ENCODE measurements around the gene KIF25.
"Not testable (repeated sequence)": the region's sequence is repeated elsewhere in the genome, so short reads cannot be mapped to it uniquely, and the experiment has no call there.

The KIF25 gene

DNA sequence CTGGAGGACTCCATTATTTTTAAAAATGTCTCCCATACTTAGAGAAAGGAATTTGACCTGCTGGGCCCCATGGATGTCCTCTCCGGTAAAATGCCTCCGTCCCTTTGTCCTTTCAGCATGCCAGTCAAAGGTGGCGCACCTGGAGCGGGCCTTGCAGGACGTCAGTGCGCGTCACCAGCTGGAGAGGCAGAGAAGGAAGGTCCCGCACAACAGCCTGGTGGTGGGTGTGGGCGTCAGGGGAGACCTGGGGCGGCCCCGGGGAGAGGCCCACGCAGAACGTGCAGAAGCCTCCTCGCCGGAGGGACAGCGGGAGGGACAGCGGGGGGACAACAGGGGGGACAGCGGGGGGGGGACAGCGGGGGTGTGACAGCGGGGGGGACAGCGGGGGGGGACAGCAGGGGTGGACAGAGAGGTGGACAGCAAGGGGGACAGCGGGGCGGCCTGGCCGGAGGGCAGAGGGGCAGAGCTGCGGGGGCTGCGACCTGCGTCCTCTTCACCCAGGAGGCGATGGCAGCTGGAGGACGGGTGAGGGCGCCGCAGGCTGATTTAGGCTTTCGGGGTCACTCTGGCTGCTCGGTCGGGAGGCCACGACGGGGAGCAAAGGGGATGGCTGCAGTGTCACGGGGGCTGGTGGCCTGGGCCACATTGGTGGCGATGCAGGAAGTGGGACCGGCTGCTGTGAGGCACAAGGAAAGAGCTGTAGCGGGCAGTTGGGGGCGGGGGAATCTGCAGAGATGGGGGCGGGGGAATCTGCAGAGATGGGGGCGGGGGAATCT lies 859 bp upstream of the KIF25 start:
- DNase-seq: no peak

DNA sequence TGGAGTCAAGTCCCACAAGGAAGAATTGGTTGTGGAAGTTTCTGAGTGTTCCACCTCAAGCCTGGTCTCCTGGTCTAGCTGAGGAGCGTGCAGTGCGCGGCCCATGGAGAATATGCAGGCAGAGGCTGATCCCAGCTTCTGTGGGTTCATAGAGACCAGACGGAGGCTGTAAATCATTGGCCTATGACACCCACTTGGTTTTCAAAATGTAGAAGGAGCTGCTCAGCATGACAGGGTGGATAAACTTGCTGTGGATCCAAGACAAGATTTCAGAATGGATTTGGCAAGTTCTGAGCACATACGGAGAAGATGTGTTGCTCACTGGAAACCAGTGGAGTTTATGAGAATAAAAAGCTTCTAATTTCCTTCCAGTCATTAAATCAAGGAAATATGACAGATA lies 744 bp downstream of the KIF25 start:
- DNase-seq: no peak

DNA sequence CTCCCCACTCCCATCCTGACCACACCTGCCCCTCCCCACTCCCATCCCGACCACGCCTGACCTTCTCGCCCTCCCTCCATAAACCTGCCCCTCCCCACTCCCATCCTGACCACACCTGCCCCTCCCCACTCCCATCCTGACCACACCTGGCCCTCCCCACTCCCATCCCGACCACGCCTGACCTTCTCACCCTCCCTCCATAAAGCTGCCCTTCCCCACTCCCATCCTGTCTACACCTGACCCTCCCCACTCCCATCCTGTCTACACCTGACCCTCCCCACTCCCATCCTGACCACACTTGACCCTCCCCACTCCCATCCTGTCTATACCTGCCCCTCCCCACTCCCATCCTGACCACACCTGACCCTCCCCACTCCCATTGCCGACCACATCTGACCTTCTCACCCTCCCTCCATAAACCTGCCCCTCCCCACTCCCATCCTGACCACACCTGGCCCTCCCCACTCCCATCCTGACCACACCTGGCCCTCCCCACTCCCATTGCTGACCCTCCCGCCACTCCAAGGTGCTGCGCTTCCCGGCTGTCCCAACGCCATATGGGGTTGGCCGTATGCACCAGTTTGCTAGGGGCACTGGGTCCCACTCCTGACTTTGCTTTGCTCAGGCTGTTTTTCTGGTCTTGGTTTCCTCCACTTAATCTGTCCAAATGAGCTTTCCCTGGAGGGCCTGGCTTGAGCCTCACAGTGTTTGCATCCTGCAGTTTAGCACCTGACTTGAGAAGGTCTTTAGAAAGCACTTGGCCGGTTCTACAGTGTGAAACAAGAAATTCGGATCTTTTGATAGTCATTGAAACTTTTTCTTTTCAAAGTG lies 2.9 kb downstream of the KIF25 start:
- no peak for DNase-seq

DNA sequence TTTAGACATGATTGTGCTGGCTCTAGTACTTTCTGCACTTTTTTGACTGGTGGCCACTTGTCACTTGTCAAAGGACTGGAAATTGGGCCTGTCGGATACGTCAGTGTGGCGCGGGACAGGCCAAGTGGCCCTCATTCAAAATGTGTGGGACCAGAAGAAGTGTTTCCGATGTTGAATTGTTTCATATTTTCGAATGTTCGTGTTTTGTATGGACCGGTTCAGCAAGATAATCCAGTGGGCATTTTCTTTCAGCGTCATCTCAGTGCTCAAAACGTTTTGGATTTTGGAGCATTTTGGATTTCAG lies 3.5 kb downstream of the KIF25 start:
- no peak for DNase-seq

DNA sequence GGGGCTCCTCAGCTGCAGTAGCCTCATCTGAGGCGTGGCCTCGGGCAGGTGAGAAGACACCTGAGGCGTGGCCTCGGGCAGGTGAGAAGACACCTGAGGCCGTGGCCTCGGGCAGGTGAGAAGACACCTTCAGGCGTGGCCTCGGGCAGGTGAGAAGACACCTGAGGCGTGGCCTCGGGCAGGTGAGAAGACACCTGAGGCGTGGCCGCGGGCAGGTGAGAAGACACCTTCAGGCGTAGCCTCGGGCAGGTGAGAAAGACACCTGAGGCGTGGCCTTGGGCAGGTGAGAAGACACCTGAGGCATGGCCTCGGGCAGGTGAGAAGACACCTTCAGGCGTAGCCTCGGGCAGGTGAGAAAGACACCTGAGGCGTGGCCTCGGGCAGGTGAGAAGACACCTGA lies 4.0 kb downstream of the KIF25 start:
- DNase-seq: not testable (repeated sequence)

DNA sequence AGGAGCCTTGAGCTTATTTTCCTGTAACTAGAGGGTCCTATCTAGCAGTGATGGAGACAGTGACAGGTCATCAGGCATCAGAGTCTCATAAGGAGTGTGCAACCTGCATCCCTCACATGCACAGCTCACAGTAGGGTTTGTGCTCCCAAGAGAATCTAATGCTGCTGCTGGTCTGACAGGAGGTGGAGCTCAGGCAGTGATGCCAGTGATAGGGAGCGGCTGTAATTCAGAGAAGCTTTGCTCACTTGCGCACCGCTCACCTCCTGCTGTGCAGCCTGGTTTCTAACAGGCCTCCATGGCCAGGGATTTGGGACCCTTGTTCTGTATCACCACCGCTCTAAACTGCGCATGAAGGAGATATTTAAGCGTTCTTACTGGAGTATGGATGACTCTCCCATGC lies 5.3 kb downstream of the KIF25 start:
- no peak for DNase-seq

DNA sequence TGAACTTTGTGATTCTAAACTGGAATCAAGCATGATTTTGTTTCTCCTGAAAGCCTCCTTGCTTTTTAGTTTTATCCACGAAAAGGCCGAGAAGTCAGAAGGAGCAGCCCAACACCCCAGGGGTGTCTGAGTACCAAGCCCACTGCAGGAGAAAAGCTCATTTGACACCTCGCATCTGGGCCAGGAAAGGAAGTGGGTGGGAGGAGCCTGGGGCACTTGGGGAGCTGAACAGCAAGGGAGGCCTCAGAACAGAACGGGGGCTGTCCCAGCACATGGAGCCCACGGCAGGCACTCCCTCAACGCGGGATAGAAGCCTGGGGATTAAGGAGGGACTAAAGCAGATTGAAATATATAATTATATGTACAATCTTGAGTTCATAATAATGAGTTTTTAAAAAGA lies 6.6 kb downstream of the KIF25 start:
- DNase-seq: no peak

DNA sequence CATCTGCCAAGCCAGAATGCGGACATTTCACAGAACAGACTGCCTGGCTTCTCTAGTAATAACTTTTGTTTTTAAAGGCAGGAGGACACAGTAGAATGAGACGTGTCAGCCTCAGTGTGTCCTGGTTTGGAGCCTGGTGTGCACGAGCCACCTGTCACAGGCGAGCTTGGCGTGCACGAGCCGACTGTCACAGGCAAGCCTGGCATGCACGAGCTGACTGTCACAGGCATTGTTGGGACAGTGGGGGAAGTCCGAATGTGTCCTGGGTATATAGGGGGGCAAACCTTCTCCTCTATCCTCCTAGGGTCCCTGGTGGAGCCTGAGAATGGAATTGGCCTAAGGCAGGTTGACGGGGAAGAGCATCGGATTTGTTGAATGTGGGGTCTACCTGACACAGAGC lies 7.5 kb downstream of the KIF25 start:
- no peak for DNase-seq

DNA sequence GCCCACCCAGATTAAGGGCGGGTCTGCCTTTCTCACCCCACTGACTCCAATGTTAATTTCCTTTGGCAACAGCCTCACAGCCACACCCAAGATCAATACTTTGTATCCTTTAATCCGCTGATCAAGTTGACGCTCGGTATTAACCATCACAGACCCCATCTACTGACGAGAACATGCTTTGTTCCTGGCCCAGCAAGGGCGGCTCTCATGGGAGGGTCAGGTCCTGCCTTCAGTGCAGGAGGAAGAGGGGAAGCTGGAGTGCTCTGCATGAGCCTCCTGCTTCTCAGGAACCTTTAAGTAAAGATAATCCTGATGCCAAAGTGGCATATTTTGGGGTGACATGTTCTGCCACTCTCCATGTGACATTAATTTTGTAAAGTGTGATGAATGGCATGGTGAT lies 8.3 kb downstream of the KIF25 start:
- no peak for DNase-seq

DNA sequence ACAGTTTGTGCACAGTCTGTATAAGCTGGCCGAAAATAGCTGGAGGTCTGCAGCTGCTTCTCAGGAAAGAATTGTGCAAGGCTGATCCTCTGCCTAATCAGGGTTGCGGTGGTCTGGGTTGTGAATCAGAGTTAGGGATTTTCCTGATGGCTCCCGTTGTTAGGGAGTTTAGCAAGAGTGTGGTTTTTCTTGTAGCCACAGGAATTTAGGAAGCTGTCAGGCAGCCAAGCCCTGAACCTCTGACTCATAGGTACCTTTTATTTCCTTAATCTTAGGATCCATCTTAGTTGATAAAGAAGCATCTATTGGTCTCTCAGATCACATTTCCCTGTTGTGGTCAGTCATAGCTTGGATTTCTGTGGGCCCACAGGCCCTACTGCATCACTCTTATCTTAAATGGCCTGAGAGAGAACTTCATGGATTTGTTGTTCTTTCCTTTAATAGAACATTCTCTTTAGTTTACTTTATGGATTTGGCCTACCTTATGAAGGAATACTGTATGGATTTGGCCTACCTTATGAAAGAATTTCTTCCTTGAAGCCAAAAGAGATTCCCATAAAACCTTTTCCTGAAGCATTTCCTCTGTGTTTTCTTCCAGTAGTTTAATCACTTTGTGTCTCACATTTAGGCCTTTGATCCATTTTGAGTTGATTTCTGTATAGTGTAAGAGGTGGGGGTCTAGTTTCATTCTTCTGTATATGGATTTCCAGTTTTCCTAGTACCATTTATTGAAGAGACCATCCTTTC lies 10.3 kb downstream of the KIF25 start:
- no peak for DNase-seq

DNA sequence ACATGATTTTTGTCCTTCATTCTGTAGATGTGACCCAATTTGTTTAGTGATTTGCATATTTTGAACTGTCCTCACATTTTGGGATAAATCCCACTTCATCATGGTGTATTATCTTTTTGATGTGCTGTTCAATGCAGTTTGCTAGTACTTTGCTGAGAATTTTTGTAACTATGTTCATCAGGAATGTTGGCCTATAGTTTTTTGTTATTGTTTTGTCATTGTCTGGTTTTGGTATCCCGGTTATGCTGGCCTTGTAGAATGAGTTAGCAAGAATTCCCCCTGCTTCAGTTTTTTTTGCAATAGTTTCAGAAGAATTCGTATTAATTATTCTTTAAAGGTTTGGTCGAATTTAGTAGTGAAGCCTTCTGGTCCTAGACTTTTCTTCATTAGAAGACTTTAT lies 11.9 kb downstream of the KIF25 start:
- no peak for DNase-seq

DNA sequence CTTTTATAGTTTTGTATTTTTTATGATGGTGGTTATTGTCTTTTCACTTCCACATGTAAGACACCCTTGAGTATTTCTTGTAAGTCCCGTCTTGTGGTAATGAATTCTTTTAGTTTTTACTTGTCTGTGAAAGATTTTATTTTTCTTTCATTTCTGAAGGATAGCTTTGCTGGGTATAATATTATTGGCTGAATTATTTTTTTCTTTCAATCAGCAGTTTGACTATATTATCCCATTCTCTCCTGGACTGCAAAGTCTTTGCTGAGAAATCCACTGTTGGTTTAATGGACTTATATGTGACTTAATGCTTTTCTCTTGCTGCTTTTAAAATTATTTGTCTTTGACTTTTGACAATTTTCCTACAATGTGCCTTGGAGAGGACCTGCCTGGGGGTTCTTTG lies 13.8 kb downstream of the KIF25 start:
- no peak for DNase-seq

DNA sequence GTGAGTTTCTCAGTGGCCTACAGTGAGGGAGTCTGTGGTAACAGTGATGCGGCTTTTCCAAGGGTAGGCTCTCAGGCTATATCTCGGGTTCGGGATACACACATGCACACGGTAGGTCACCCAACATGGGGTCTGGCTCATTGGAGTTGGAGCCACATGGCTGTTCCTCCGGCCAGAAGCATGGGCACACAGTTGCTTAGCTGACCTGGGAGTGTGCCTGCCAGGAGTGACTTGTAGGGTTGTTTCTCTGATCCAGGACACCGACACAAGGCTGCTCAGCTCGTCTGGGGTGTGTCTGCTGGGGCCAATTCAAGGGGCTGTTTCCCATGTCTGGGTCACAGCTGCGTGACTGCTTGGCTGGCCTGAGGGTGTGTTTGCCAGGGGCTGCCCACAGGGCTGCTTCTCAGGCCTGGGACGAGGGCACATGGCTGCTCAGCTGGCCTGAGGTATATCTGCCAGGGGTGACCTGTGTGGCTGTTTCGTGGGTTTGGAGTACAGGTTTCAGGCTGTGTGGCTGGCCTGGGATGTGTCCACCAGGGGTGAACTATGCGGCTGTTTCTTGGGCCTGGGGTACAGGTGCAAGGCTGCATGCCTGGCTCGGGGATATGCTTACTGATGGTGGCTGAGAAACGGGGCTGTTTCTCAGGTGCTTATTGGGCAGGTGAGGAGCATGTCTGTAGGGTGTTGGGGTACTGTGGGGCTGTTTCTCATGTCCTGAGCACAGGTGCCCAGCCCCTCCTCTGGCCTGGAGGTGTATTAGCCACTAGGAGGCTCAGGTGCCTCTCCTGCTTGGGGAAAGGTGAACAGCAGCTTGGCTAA lies 15.2 kb downstream of the KIF25 start:
- DNase-seq: no peak

DNA sequence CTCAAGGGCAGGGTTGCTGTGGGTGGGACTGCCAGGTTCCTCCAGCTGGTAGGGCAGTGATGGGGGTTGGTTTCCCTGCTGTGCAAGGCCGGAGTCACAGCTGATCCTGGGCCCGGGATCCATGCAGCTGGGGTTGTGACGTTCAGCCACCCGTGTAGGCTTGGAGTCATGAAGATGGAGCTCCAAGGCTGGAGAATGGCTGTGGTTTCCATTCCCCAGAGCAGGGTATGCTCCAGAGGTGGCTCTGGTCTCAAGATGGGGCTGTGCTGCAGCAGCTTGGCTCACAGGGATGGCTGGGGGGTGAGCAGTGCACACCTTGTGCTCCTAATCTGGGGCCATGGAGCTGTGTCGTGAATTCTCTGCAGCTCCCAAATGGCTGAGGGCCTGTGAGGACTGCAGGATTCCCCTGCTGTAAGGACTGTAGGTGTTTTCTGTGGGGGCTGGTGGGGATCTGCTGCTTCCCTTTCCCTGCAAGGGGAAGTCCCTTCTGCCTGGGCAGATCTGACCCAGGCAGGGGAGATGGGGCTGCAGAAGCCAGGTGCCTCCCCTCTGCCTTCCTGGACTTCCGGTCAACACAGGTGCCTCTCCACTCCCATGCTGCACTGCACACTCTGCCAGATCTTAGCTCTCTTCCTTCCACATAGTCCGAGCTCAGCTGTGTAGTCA lies 15.9 kb downstream of the KIF25 start:
- no peak for DNase-seq

DNA sequence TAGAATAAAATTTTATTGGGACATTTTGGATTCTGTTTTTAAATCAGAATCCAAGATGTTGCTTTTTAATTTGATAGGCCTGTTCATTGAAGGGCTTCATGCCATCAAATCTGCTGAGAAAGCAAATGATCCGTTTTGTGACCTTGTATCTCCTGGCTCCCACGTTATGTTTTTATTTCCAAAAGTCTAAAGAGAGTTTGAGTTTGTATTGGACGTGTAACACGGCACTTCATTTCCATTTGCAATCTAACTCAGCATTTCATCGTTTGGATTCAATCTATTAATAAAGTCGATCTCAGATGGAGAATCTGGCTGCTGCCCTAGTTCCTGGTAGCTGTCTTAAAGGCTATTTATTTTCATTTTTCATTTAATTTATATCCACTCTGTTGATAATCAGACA lies 17.0 kb downstream of the KIF25 start:
- DNase-seq: no peak

DNA sequence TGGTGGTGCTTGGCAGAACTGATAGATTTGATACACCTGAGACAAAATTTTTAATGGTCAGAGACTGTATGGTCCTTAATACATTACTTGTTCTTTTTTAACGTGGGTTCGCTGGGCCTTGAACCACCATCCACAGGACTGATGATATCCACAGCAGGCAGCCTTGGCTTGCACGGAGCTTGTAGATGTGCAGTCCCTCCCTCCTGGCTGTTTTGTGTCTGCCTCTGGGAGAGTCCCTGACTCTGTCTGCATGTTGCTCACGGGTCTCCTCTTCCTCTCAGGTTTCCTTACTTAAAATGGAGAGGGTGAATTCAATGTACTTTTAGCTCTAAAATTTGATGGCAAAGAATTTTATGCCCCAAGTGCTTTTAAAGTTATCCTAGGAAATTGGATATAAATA lies 17.5 kb downstream of the KIF25 start:
- DNase-seq: no peak

DNA sequence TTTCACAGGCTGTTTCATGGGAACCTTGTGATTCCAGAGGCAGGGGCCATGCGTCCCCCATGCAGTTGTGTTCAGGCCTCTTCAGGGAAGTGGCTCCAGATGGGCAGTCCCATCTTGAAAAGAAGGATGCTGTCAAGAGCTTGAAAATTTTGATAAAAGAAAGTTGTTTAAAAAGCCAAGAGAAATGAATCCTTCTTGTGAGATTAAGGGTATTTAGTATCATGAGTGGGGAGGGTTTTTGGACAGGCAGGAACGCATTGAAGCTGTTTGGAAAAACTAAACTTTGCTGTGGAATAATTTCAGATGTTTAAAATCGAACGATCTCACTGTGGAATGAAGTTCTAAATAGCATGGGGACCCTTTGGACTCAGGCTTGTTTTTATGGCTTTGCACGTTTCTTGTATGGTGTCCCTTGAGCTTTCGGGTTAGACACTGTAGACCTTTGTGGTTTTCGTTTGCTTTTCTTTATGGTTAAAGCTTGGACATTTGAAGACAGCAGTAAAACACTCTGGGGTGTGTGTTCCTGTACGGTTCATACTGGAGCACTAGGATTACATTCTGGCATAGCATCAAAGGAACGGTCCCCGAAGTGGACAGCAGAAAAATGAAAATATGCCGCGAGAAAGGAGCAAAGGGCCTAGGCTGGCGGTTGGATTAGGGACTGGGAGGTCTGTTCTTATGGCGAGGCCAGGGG lies 18.2 kb downstream of the KIF25 start:
- no peak for DNase-seq

DNA sequence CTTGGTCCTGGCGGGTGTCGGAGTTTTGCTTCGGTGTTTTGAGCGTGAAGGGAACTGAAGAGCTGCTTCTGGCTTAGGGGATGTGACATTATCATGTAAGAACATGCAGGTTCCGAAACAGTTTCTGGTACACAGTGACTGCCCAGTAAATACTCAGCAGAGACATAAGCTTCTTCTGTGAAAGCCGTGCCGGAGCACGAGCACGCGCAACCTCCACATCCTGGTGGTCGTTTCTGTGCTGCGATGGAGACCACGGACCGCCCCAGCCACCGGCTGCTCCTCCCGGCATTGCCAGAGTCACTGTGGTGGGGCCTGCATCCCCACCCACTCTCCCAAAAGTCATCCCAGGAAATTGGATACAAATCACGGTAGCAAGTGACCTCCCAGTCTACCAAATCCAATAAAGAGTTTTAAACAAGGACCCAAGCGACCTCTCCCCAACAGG lies 18.7 kb downstream of the KIF25 start:
- DNase-seq: no peak

DNA sequence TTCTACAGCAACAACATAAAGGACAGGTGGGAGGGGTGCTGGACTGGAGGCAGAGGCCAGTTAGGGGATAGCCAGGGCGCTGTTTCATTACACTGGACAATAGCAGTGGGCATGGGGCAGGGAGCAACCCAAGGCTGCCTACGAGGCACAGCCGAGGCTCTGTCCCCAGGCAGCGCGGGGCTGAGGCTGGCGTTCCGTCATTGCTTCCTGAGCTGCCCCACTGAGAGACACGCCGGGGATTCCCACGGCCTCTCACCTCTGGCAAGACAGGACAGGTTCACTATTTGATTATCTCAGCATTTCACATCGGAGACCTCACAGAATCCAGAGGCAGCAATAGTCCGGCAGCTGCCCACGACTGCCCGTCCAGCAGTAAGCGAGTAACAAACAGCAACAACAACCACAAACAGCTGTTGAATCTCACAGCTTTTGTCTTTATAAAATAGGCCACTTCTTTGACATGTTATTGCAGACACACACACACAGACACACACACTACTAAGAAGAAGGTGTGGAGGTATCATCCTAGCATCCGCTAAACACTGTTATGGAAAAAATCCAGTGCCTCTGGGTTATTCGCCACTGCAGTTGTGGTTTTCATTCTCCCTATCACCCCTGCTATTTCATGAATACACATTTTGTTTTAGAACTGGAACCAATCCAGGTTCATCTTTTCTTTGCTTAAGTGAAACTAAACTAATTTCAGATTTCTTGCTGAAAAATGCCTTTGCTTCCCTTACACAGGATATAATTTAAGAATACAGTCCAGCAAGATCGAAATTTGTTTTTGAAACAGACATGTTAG lies 19.5 kb downstream of the KIF25 start:
- no peak for DNase-seq

DNA sequence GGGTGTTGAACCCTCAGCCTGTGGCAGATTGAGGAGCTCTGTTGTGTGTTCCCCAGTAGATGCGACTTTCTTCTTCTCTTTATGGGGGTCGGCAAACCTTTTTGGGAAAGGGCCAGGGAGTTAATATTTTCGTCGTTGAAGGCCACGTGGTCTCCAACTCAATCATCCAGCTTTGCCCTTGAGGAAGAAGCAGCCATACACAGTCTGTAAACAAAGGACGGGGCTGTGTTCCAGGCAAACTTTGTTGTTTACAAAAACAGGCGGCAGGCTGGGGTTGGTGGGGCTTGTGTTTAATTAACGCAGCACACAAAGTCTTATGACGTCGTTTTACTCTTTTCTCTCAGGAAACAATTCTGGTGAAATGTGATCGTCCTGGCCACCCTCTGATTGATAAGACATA lies 20.2 kb downstream of the KIF25 start:
- no peak for DNase-seq

DNA sequence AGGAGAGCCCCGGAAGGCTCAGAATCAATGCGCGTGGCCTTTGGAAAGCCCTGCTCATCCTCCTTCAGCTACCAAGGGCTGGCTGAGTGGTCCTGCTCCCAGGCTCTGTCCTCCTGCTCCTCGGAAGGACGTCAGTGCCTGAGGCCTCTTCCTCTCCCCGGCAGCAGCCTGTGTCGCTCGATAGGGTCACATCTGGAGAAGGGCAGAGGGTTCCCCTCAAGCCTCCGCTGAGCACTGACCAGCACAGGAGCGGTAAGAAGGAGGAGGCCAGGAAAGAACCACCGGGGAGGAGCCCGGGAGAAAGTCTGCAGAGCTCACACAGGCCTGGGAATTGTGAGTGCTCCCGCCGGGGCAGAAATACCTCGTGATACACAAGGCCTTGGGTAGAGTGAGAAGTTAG lies 21.2 kb downstream of the KIF25 start:
- no peak for DNase-seq
